Esophagus squamous epithelium (tissue), 4 donors: ENCODE results near the gene BCL7C.

ENCODE experiments used
- CTCF ChIP-seq, 6 experiments: fragments of 450-650 bp in 4 of 6; fragments of 200-600 bp in 2 of 6; sonication (generic) in 2 of 6; IDR thresholded peaks; one replicate each; pipeline ENCODE4 v1.5.1; 2016 to 2019; ENCODE audit warnings: antibody characterized with exemption in 6 of 6, mild to moderate bottlenecking in 4 of 6, moderate library complexity in 4 of 6
- POLR2A ChIP-seq, 4 donors: fragments of 450-650 bp; IDR thresholded peaks; one replicate each; pipeline ENCODE4 v1.6.1; 2017; ENCODE audit warnings: antibody characterized with exemption in 4 of 4, mild to moderate bottlenecking in 4 of 4, moderate library complexity in 3 of 4

GRCh38 chr16:30924913-30925631, 31.2 kb upstream of the BCL7C start:
- no peak for TF ChIP-seq CTCF (IDR thresholded peaks at IDR 0.05)
- no peak for TF ChIP-seq POLR2A (IDR thresholded peaks at IDR 0.05)
